Dermis microvascular lymphatic vessel endothelial cell (primary cell): ENCODE results near the gene TCL1B. TPM values are rescaled to one million over a fixed set of nuclear protein-coding genes. Genes with fewer than 3 reads are reported as not detected.

ENCODE experiments used
- total RNA-seq: library from RNA; depleted of rRNA; stranded (reverse); fragments of >200 nt; gene quantifications from 2 replicates; pipeline ENCODE4 v1.2.1, GENCODE V29; 2014

TCL1B gene
- total RNA-seq, 1 donor from 2014 or later, result not detected

Other genes starting within 250 kb of the TCL1B start
- 9.7 and 17.1 TPM in 2 replicates for gene SYNE3, start 169.8 kb upstream of the TCL1B start, total RNA-seq
- gene GLRX5, start 151.4 kb upstream of the TCL1B start, total RNA-seq, result 31.6 and 41.7 TPM in 2 replicates
- gene TCL1A, start 27.7 kb downstream of the TCL1B start, total RNA-seq, result not detected in 2 replicates
- gene TUNAR, start 190.4 kb downstream of the TCL1B start, total RNA-seq, result not detected in 2 replicates